Transverse colon (tissue), 4 donors: ENCODE results near the gene SEPTIN11. TPM values are rescaled to one million over a fixed set of nuclear protein-coding genes. Genes with fewer than 3 reads are reported as not detected.

Experiments used
- DNase-seq: peaks from one replicate; pipeline ENCODE4 v3.0.0-alpha.2; 2019
- H3K27ac ChIP-seq, 4 donors: fragments of 200-600 bp; sonication (generic); 2 replicates each; pipeline ENCODE4 v1.5.1; 2016 to 2018; ENCODE audit warnings: inconsistent platforms in 4 of 4
- H3K27me3 ChIP-seq: fragments of 200-600 bp; sonication (generic); 2 replicates; pipeline ENCODE4 v1.5.1; 2017; ENCODE audit warnings: inconsistent platforms
- H3K36me3 ChIP-seq, 4 donors: fragments of 200-600 bp; sonication (generic); 2 replicates each; pipeline ENCODE4 v1.5.1; 2017 to 2019; ENCODE audit warnings: inconsistent platforms in 4 of 4
- H3K4me1 ChIP-seq, 4 donors: fragments of 200-600 bp; sonication (generic); 2 replicates each; pipeline ENCODE4 v1.5.1; 2017 to 2020; ENCODE audit warnings: inconsistent platforms in 4 of 4
- H3K4me3 ChIP-seq, 4 donors: fragments of 200-600 bp; sonication (generic); 1 replicate in 1 of 4; 2 replicates in 3 of 4; pipeline versions ENCODE4 v1.5.1 to v1.6.1; 2017 to 2019; ENCODE audit warnings: inconsistent platforms in 4 of 4
- H3K9me3 ChIP-seq, 2 donors: fragments of 200-600 bp; sonication (generic); 2 replicates each; pipeline ENCODE4 v1.5.1; 2017 to 2019; ENCODE audit warnings: inconsistent platforms in 2 of 2
- EP300 ChIP-seq: sonication (generic); formaldehyde crosslinking; IDR thresholded peaks from one replicate; pipeline ENCODE4 v1.6.1; 2017; ENCODE audit warnings: antibody characterized with exemption, low read depth
- POLR2A ChIP-seq: fragments of 450-650 bp; IDR thresholded peaks from one replicate; pipeline ENCODE4 v1.6.1; 2016; ENCODE audit warnings: antibody characterized with exemption, mild to moderate bottlenecking, moderate library complexity
- POLR2AphosphoS5 ChIP-seq, 3 donors: sonication (generic); formaldehyde crosslinking; IDR thresholded peaks; one replicate each; pipeline ENCODE4 v1.6.1; 2016; ENCODE audit warnings: antibody characterized with exemption in 3 of 3
- WGBS, 2 donors: methylation state at CpG; one replicate each; pipeline ENCODE4 v1.1.5; 2018; ENCODE audit warnings: low coverage in 1 of 2; 5-methylcytosine and 5-hydroxymethylcytosine counted together
- in situ Hi-C, 4 donors: fragments of 200-750 bp; cut with MboI; loops; one replicate each; pipeline versions ENCODE4 v1.15.0 to v1.15.1; 2017; ENCODE audit warnings: low sequenced_read_pairs in 3 of 4, low pct_ligation_motif_present in 1 of 4, low pct_unique_long_range_greater_than_20kb in 1 of 4
- intact Hi-C: fragments of 100-400 bp; cut with DNase I; formaldehyde crosslinking; loops from one replicate; pipeline ENCODE4 v1.15.1; 2023; ENCODE audit warnings: low total_unique reads
- total RNA-seq, 4 donors: library from RNA; depleted of rRNA; stranded (reverse); fragments of >200 nt; gene quantifications; one replicate each; pipeline ENCODE4 v1.1.0, GENCODE V29; 2016
- TF ChIP-seq, protein P1 (sequence below), 5 experiments: fragments of 200-600 bp in 3 of 5; fragments of 450-650 bp in 2 of 5; sonication (generic) in 3 of 5; IDR thresholded peaks; 1 replicate in 2 of 5; 2 replicates in 3 of 5; pipeline ENCODE4 v1.5.1; 2016 to 2017; ENCODE audit warnings: antibody characterized with exemption in 5 of 5, inconsistent platforms in 3 of 5, mild to moderate bottlenecking in 2 of 5, moderate library complexity in 1 of 5

The SEPTIN11 gene
- total RNA-seq, 4 donors from 2014 or later: 48.6 to 127 (median 78.8) TPM

DNA sequence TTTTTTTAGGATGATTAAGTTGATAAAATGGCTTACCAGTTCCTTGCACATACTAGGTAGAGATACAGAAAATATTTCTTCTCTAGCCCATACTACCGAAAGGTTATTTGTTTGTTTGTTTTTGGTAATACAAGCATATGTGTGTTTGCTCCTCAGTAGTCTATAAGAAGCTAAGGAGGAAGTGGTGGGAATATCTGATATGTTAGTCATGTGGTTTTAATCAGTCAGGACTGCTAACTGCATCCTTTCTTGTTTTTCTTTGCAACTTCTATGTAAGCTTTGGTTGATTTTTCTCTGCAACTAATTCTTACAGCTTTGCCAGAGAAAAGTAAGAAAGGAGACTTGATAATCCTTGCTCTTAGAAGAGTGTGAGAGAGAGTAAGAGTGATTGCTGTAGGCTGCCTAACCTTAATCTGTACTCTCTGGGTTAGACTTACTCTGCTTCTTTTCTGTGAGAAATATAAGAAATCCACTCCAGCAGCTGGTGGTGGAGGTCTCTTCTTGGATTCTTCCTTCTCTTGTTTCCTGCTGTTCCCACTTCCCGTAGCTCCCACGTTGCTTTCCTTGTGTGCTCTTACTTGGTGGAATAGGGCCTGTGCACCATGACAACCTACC lies 28.3 kb downstream of the SEPTIN11 start:
- in situ Hi-C loops: no loop called here
- TF ChIP-seq EP300: no peak
- H3K36me3 ChIP-seq: no peaks in the 10 kb centered on the region
- no peak for DNase-seq
- H3K27ac ChIP-seq: no peak overlapping the region
- intact Hi-C loops: no loop called here
- H3K27me3 ChIP-seq: no peaks in the 10 kb centered on the region
- H3K4me3 ChIP-seq: no peak overlapping the region
- WGBS, 2 donors: 79 to 100% methylated on average over 1 to 3 of the region's 3 CpGs
- H3K9me3 ChIP-seq: no peaks in the 10 kb centered on the region
- peaks cover 4 to 51% (median 22%) of the 10 kb centered on the region in 4 donors for H3K4me1 ChIP-seq

DNA sequence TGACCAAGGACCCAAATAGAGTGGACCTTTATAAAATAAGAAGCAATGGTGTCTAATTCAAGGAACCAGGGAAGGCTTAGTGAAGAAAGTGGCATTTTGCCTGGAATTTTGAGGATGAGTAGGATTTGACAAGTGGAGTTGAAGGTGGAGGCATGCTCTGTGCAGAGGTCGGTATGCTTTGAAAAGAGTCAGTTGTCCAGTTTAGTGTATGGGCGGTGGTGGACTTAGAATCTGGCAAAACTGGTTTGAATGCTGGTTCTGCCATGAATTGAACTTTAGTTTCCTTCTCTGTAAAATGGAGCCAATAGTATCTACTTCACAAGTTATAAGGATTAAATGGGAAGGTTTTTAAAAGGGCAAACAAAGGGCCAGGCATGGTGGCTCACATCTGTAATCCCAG lies 29.7 kb downstream of the SEPTIN11 start:
- intact Hi-C loops: no loop called here
- in situ Hi-C loops: no loop called here
- H3K4me3 ChIP-seq: no peak overlapping the region
- 67 to 77% methylated on average over 2 of the region's 2 CpGs for WGBS, 2 donors
- no peaks in the 10 kb centered on the region for H3K27me3 ChIP-seq
- H3K27ac ChIP-seq: no peak overlapping the region
- TF ChIP-seq POLR2AphosphoS5 (IDR thresholded peaks at IDR 0.05): no peak
- no peak for TF ChIP-seq EP300
- TF ChIP-seq, protein P1, sequence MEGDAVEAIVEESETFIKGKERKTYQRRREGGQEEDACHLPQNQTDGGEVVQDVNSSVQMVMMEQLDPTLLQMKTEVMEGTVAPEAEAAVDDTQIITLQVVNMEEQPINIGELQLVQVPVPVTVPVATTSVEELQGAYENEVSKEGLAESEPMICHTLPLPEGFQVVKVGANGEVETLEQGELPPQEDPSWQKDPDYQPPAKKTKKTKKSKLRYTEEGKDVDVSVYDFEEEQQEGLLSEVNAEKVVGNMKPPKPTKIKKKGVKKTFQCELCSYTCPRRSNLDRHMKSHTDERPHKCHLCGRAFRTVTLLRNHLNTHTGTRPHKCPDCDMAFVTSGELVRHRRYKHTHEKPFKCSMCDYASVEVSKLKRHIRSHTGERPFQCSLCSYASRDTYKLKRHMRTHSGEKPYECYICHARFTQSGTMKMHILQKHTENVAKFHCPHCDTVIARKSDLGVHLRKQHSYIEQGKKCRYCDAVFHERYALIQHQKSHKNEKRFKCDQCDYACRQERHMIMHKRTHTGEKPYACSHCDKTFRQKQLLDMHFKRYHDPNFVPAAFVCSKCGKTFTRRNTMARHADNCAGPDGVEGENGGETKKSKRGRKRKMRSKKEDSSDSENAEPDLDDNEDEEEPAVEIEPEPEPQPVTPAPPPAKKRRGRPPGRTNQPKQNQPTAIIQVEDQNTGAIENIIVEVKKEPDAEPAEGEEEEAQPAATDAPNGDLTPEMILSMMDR (IDR thresholded peaks at IDR 0.05): no peak
- TF ChIP-seq POLR2A: no peak
- H3K36me3 ChIP-seq: no peaks in the 10 kb centered on the region
- no peaks in the 10 kb centered on the region for H3K9me3 ChIP-seq
- H3K4me1 ChIP-seq: peaks cover 13 to 64% (median 26%) of the 10 kb centered on the region in 4 donors
- no peak for DNase-seq

DNA sequence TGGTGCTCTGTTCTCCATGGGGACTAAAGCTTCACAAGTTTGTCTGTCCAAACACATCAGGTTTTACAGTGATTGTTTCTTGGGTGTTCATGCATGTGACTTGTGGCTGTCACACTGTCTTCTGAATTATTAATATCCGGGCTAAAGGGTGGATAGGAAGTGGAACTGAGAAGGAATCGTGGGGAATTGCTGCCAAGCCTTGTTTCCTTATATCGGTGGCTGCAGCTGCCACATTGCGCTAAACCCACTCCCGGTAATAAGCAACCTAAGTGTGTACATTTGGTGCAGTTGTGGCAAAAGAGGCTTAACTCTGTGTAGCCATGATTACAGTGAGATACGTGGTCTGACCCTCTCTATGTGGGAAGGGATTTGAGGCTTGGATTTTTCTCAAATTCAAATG lies 30.7 kb downstream of the SEPTIN11 start:
- Histone ChIP-seq H3K4me1 (peaks cover 18 to 71% (median 30%) of the 10 kb centered on the region in 4 donors), H3K9me3 (no peaks in the 10 kb centered on the region), H3K36me3 (no peaks in the 10 kb centered on the region), H3K4me3 (no peak overlapping the region), H3K27ac (peak overlapping the region in 1 of 4 donors; percentile 14), H3K27me3 (no peaks in the 10 kb centered on the region)
- no peak for DNase-seq
- intact Hi-C loops (no loop called here), in situ Hi-C loops (no loop called here)
- WGBS, 2 donors: 34 to 36% methylated on average over 3 to 6 of the region's 6 CpGs
- no peak for TF ChIP-seq POLR2AphosphoS5 (IDR thresholded peaks at IDR 0.05)
- no peak for TF ChIP-seq EP300
- no peak for TF ChIP-seq POLR2A
- TF ChIP-seq, protein P1 (IDR thresholded peaks at IDR 0.05): no peak

DNA sequence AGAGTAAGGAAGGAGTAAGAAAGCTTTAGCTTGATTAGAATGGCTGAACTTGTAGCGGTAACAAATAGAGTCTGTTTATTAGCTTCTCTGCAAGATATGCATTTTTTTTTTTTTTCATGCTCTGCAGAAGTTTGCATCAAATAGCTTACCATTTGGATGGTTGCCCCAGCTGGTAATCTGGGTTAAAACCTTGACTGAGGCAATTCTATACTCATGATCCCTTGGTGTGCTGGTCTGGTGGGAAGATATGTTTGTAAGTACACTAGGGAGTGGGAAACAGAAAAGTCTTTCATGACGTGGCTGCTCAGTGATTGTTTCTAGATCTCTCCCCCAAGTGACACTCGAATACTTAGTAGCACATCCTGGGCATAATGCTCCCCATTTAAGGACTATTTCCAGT lies 32.1 kb downstream of the SEPTIN11 start:
- DNase-seq: no peak
- H3K36me3 ChIP-seq: no peaks in the 10 kb centered on the region
- intact Hi-C loops: no loop called here
- no peak overlapping the region for H3K27ac ChIP-seq
- H3K27me3 ChIP-seq: no peaks in the 10 kb centered on the region
- no peak overlapping the region for H3K4me3 ChIP-seq
- in situ Hi-C loops: no loop called here
- no peaks in the 10 kb centered on the region for H3K9me3 ChIP-seq
- 87 to 100% methylated on average over 2 to 3 of the region's 3 CpGs for WGBS, 2 donors
- TF ChIP-seq, protein P1 (IDR thresholded peaks at IDR 0.05): no peak
- TF ChIP-seq EP300: no peak
- TF ChIP-seq POLR2AphosphoS5 (IDR thresholded peaks at IDR 0.05): no peak
- no peak for TF ChIP-seq POLR2A
- peaks cover 23 to 85% (median 37%) of the 10 kb centered on the region in 4 donors for H3K4me1 ChIP-seq
